Measurements from ENCODE around the gene DUS2.
A peak's percentile ranks its signal among the peaks of the same experiment; 100 is the strongest.
"Not testable (repeated sequence)": the region's sequence is repeated elsewhere in the genome, so short reads cannot be mapped to it uniquely, and the experiment has no call there.

The DUS2 gene

DNA sequence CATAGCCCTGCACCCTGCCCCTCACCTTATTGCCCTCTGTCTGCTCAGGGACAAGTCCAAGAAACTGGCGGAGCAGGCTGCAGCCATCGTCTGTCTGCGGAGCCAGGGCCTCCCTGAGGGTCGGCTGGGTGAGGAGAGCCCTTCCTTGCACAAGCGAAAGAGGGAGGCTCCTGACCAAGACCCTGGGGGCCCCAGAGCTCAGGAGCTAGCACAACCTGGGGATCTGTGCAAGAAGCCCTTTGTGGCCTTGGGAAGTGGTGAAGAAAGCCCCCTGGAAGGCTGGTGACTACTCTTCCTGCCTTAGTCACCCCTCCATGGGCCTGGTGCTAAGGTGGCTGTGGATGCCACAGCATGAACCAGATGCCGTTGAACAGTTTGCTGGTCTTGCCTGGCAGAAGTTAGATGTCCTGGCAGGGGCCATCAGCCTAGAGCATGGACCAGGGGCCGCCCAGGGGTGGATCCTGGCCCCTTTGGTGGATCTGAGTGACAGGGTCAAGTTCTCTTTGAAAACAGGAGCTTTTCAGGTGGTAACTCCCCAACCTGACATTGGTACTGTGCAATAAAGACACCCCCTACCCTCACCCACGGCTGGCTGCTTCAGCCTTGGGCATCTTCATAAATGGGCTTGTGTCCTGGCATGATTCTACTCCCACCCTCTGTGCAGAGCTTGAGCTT is 55.8 kb downstream of the DUS2 start:
- no peak for DNase-seq

DNA sequence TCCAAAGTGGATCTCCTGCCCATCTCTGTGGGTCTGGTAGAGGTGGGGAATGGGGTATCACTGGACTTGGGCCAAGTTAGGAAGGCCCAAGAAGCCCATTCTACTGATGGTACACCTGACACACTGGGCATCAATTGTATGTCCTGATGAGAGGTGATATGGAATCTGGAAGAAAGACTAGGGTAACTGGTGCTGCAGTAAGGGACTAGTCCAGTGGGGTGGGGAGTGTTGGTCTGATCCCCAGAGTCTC is 56.2 kb downstream of the DUS2 start:
- DNase-seq, result no peak

DNA sequence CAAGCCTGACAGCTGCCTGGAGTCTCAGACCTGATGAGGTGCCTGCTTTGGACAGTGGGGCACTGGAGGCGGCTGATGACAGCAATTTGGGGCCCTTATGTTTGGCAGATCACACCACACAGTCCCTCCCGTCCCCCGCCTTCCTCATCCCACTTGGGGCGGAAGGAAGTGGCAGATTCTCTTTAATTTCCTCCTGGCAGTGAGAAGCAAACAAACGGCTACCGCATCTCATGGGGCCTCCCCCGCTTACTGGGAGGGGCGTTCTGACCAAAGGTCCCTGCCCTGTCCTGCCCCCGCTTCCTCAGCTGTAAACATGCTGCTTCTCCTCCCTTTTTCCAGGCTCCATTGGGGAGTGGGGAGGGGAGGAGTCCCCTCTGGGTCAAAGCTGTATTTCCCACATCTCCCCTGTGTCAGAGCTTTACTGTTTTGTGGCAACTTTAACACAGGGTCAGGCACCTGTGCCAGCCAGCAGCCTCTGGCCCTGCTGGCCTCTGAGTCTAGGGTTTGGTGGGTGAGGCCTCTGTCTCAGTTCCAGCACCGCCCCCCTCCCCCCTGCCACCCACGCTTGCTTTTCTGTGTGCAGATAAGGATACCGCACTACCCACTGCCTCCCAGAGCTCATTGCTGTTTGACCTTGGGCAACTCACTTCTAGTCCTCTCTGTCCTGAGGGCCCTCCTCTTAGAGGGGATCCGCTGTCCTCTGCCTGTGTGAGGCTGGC is 56.7 kb downstream of the DUS2 start:
- peak; percentile 46 for DNase-seq

DNA sequence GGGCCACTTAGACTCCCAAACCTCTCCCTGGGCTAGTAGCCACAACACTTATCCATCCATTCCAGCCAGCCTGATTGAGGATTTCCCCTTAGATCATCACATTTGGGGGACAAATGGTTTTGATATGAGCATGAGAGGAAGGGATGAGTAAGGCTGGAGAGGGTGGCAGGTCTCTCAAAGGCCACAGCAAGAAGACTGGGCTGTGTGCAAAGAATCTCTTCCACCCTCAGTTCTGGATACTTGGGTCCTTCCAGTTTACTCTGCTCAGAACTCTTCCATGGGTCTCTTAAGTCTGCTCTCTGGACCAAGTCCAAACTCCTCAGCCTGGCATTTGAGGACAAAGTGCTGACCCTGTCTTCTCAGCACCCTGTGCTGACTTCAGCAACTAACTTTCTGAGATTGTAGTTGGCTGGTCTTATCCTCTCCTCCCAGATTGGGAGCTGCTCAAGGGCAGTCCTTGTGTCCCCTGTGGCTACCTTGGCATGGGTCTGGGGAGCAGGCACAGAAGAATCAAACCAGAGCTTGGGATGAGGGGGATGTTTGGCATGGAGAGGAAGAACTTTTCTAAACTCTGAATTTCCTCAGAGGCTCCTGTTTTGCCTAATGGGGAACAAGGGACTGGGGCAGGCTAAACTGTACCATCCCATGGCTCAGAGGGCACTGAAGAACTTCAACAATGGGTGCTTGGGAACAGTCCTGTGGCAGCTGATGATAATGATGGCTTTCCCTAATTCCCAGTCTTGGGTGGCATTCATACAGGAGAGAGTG is 59.0 kb downstream of the DUS2 start:
- no peak for DNase-seq

DNA sequence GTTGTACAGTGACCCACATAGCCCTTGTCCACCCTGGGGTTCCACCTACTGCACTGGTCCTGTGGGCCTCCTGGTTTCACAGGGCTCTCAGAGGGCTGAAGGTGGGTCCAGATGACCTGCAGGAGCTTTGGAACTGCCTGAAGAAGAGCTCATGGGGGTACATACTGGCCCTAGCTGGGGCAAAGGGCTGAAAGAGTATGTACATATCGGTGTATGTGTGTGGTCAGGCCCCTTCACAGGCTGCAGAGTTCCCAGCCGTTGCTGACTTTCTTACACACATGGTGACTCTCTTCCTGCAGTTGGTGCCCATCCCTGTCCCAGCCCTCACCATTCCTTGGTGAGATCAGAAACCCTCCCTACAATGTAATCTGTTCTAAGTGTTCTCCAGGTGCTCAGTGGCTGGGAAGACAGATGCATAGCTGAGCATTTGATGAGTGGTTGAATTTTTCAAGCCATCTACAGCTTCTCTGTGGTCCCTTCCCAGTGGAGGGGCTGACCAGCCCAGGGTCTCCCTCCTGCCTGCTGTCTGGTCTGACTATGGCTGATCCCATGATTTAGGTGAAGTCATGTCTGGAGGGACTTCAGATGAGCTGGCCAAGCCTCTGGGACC is 59.6 kb downstream of the DUS2 start:
- DNase-seq, result no peak

DNA sequence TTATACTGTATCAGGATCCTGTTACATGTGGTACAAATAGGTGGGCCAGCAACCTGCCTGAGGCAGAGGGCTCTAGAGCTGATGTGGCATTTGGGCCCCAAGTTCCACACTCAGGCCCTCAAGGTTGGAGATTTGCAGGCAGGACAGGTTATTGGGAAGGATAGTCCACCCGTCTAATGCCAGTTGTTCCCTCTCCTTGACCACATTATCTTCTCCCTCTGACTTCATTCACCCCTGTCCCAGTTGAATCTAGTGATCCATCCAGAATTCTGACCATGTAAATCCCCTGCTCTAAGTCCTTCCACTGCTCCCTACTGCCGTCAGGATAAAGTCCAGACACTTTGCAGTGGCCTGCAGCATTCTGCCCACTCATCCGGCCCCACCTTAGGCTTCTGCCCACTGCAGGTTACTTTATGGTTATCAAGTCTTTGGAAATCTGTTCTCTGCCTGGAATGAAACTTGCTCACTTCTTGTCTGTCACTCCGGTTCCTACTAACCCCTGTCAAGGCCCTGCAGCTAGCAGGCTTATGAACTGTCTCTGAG is 60.2 kb downstream of the DUS2 start:
- no peak for DNase-seq

DNA sequence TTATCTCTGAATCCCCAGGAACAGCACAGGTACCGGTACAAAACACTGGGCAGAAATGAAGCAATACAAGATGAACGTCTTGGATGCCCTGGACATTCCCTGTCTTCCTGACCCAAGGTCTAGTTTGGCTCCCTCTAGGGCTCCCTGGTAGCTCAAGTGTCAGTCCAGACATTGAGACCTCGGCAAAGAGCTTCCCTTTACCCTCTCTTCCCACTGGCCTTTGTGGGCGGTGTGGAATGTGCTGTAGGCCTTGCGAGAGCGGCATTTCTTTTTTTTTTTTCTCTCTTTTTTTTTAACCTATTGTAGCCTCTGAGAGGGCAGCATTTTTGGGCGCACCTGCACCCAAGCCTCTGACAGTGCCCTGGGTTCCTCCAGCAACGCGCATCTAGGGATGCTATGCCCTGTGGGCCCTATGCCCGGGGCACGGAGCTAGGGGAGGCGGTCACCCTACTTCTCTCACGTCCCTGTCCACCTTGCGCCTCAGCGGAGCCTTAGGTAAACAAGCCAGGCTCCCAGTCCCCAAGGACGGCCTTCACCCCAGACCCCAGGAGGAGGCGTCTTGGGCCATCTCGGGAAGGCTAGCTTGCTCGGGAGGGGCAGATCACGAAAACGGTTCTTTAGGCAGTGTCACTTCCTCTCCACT is 60.9 kb downstream of the DUS2 start:
- no peak for DNase-seq

DNA sequence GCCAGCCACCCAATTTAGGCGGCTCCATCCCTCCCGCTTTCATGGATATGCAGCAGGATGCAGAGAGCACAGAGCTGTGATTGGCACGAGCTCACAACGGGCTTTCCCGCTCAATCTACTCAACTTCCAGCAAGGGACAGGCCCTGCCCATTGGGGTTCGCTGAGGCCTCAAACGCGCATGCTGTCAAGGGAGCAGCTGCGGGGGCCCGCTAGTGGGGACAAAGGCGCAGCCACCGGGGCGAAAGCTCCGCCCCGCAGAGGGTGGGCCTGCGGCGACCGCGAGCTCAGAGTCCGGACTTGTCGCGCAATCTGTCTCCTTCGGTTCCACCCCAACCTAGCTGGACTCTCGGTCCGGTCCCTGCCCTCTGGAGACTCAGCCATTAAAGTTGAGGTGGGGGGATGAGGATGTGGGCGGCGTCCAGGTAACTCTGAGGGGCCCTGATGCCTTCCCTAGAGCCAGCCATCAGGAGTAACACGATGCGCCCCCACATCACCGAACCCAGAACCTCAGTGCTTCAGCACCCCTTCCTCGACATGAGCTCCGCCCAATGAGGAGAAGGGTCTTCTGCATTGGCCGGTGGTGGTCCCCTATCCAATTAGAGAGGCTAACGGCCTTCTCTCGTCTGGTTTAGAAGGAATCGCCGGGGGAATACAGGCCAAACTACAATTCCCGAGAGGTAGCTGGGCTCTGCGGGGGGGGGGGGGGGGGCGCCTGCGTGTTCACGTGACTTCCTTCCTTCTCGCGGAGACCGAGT is 61.6 kb downstream of the DUS2 start:
- peak; percentile 74 for DNase-seq

DNA sequence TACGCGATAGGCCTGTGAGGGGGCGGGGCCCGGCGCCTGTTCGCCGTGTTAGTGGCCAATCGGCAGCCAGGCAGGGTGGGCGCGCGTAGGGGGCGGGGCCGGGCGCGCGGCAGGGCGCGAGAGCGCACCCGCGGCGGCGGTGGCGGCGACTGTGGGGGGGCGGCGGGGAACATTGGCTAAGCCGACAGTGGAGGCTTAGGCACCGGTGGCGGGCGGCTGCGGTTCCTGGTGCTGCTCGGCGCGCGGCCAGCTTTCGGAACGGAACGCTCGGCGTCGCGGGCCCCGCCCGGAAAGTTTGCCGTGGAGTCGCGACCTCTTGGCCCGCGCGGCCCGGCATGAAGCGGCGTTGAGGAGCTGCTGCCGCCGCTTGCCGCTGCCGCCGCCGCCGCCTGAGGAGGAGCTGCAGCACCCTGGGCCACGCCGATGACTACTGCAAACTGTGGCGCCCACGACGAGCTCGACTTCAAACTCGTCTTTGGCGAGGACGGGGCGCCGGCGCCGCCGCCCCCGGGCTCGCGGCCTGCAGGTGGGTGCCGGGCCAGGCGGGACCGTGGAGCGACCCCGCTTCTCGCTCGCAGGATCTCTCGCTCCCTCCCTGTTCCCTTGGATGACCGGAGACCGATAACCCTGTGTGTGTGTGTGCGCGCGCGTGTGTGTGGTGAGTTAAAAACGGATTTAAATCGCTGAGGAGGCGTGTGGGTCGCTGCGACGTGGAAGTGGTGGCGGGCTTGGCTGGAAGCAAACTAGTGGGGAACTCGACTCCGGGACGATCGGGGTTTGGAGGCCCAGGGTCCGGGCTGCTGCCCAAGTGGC is 62.4 kb downstream of the DUS2 start, which contains the start of gene NFATC3:
Gene NFATC3 (plus strand): TSS at position 112 of the 813 bp plus-strand sequence. CDS start 312 bp downstream, at position 424.
- peak; percentile 99 for DNase-seq

DNA sequence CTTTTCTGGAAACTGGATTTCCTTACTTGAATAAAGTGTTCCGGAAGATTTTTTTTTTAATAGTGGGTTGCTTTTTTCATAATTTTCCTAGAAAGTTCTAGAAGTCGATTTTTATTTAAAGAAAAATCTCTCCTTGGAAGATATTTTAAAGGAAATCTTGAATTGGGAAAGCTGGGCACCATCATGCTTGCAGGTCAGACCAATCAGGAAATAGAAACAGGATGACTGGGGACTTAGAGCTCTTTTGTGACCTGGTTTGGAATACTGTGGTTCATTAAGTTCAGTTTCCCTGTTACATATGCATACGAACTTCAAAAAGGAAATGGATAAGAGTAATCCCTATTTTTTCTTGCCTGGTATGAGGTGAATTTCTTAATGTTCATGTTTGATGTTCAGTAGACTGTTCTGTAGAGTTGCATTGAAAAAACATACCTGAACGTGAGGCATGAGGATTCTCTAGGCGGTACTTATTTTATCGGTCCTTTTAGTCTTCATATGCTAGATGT is 63.3 kb downstream of the DUS2 start:
- DNase-seq, result no peak

DNA sequence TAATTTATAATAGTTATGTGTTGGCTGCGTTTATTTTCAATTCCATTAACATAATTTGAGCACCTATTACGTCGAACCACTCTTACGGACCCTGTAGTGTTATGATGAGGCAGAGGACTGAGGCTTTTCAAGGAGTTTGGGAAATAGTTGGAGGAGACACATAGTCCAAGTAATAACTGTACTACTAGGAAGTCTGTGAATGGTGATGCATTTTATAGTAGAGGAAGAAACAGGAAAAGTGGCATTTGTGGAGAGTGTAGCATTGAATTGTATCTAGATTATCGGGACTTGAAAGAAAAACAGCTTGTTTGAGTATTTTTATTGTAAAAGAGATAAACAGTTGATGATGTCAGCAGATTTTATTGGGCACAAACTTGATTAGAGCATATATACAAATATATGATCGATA is 63.8 kb downstream of the DUS2 start:
- DNase-seq, result no peak

DNA sequence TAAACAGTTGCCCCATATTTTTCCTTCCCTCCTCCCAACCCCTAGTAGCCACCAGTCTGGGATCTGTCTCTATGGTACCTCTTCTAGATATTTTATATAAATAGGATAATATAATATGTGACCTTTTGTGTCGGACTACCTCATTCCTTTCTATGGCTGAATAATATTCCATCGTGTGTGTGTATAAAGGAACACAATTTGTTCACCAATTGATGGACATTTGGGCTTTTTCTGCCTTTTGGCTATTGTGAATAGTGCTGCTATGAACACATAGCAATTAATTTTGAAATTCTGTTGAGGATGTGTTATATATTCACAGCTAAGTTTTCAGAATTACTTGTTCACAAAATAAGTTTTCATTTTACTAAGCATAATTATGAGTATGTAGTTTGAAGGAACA is 64.6 kb downstream of the DUS2 start:
- DNase-seq, result no peak

DNA sequence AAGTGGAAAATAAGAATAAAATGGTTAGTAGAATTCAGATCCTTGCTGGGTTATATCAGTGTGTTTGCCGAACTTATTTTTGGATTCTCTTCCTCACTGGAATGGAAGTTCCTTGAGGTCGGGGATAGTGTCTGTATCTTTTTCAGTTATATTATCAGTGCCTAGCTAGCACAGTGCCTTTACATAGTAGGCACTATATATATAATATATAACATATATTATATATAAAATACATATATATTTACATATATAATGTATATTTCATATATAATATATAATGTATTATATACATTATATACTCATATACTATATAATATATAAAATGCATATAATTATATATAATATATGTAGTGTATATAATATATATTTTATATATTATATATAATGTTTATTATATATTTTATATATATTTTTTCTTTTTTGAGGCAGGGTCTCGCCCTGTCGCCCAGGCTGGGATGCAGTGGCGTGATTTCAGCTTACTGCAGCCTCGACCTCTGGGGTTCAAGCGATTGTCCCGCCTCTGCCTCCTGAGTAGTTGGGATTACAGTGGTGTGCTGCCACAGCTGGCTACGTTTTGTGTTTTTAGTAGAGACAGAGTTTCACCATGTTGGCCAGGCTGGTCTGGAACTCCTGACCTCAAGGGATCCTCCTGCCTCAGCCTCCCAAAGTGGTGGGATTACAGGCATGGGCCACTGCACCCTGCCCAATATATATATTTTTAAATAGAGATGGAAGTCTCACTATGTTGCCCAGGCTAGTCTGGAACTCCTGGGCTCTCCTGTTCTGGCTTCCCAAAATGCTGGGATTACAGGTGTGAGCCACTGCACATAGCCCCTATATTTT is 65.3 kb downstream of the DUS2 start:
- no peak for DNase-seq

DNA sequence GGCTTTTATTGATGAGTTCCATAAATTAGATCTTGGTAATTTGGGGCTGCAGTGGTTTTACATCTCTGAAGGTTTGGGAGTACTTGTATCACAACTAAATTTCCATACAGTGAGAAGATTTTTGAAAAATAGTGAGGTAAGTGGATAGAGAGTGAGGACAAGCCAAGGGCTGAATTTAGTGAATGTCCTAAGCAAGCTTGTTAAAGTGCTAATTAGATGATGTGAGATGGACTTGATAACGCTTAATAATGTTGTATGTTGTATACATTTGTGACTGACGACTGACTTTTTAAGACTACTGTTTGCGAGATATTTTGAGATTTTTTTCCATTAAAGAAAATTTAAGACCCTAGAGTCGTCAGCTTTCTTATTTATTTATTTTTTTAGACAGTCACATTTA is 66.0 kb downstream of the DUS2 start:
- no peak for DNase-seq

DNA sequence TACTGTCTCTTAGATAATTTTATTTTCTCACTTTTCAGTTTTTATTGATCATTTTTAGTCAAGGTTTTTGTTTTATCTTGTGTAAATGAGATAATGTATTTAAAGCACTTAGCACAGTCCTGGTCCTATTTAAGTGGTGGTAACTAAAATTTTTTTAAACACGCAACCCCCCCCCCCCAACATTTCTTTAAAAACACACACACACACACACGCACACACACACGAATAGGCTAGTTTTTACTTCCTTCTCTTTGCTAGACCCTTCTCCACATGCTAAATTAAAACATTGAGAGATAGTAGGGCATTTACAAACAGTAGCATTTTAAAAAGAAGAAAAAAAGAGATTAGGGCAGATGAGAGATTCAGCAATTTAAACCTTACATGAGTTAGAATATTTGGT is 67.0 kb downstream of the DUS2 start:
- no peak for DNase-seq

DNA sequence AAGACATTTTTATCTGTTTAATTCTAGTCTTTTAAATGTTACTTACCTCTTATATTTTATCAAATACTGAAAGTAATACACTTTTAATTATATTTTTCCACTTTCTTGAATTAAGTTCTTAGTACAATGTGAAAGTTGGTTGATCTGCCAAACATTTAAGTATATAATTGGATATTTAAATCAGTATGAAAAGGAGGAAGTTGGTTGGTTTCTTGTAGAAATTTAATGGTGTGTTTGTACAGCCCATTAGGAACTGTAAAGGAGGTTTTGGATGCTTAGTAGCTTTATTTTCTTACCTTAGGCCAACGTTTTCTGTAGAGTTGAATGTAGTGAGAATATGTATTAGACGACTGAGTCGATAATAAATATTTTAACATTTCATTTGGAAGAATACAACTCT is 67.4 kb downstream of the DUS2 start:
- DNase-seq, result no peak

DNA sequence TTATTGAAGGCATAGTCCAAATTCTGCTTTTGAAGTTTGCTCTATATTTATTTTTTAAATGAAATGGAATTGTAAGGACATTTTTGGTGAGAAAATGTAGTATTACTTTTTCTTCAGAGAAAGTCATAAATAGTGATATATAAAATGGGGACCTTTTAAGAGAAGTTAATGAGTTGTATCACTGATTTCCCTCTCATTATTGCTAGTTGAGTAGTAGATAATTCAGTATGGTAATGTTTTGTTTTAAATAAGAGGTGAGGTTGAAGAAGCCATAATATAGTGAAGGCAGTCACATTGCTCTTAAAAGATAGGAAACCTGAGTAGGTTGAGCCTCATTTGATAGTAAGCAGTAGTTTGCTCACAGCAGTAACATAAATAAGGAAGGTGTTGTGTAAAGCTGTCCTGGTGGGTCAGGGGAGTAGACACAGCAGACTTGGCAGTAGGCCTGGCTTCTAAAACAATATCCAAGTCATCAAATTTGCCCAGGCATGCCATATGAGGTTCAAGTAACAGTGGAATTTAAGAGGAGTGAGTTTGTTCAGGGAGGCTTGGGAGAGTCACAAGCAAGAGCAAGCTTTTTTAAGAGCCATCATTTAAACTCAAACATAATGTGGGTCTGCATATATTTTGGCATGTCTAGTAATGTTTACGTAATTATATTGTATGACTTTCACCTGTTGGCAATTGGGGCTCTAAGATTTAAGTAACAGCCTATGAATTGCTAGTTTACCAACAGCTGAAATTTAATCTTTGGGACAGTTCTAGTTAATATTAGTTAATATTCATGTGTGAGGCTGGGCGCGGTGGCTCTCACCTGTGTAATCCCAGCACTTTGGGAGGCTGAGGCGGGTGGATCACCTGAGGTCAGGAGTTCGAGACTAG is 68.5 kb downstream of the DUS2 start:
- no peak for DNase-seq

DNA sequence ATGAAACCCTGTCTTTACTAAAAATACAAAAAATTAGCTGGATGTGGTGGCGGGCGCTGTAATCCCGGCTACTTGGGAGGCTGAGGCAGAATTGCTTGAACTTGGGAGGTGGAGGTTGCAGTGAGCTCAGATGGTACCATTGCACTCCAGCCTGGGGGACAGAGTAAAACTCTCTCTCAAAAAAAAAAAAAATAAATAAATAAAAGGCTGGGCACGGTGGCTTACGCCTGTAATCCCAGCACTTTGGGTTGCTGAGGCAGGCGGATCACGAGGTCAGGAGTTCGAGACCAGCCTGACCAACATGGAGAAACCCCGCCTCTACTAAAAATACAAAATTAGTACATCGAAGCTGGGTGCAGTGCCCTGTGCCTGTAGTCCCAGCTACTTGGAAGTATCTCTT is 69.2 kb downstream of the DUS2 start:
- not testable (repeated sequence) for DNase-seq
